Panc1 (cell line): ENCODE data around the gene ADAMTS2. TPM values are rescaled to one million over a fixed set of nuclear protein-coding genes. Genes with fewer than 3 reads are reported as not detected.

Experiments
- ATAC-seq: fragments of 200-7000 bp; cut with Tn5 transposase; 2 replicates; pipeline ENCODE4 v1.9.1; 2020; ENCODE audit warnings: mild to moderate bottlenecking, moderate library complexity
- BruUV-seq: library from RNA; stranded (reverse); fragments of 400-500 nt; replicated peaks from 2 replicates; lab custom pipeline; 2021; lab: Mats Ljungman, UMichigan
- CTCF ChIA-PET: fragments of 300-600 bp; sonication (Branson Sonifier 250); formaldehyde crosslinking; loops from one replicate; lab custom pipeline; 2022; ENCODE audit warnings: antibody characterized with exemption; lab: Charles Lee
- POLR2A ChIA-PET: fragments of 300-600 bp; sonication (Branson Sonifier 250); formaldehyde crosslinking; loops from one replicate; lab custom pipeline; 2022; ENCODE audit warnings: antibody characterized with exemption; lab: Charles Lee
- DNase-seq: peaks from one replicate; pipeline ENCODE4 v3.0.0-alpha.2; 2010; ENCODE audit warnings: low read depth, low spot score
- H3K27ac ChIP-seq: 2 replicates; pipeline ENCODE4 v1.5.1; 2011; ENCODE audit warnings: mild to moderate bottlenecking, low read length, inconsistent platforms
- H3K27me3 ChIP-seq: fragments of 200-500 bp; sonication (Bioruptor generic); 2 replicates; pipeline ENCODE4 v1.6.0; 2014; ENCODE audit warnings: low read length, inconsistent platforms; ENCODE audit not compliant: control insufficient read depth, insufficient read depth
- H3K36me3 ChIP-seq: fragments of 200-500 bp; sonication (Bioruptor generic); 2 replicates; pipeline ENCODE4 v1.5.1; 2014; ENCODE audit warnings: inconsistent platforms, mild to moderate bottlenecking, low read length, moderate library complexity; ENCODE audit not compliant: control insufficient read depth, insufficient read depth
- H3K4me1 ChIP-seq: 2 replicates; pipeline ENCODE4 v1.5.1; 2011; ENCODE audit warnings: inconsistent platforms, mild to moderate bottlenecking, low read length, moderate library complexity; ENCODE audit not compliant: control insufficient read depth, insufficient read depth
- H3K4me3 ChIP-seq, 2 experiments: 2 replicates each; pipeline ENCODE4 v1.5.1; 2011 to 2012; ENCODE audit warnings: low read depth in 2 of 2, low read length in 2 of 2, mild to moderate bottlenecking in 2 of 2, inconsistent platforms in 1 of 2, moderate library complexity in 1 of 2
- H3K9me3 ChIP-seq: fragments of 200-500 bp; sonication (Bioruptor generic); 2 replicates; pipeline ENCODE4 v1.5.1; 2014; ENCODE audit warnings: low read depth, mild to moderate bottlenecking, inconsistent platforms, low read length, moderate library complexity; ENCODE audit not compliant: control insufficient read depth, insufficient read depth
- POLR2AphosphoS5 ChIP-seq: IDR thresholded peaks from 2 replicates; pipeline ENCODE4 v1.6.1; 2012; ENCODE audit warnings: mild to moderate bottlenecking, low read depth, low read length, moderate library complexity
- SIN3A ChIP-seq: IDR thresholded peaks from 2 replicates; pipeline ENCODE4 v1.6.1; 2012; ENCODE audit warnings: low read depth, mild to moderate bottlenecking, low read length, moderate library complexity, borderline replicate concordance; ENCODE audit not compliant: insufficient read depth
- TCF7L2 ChIP-seq: IDR thresholded peaks from 2 replicates; pipeline ENCODE4 v1.6.1; 2011; ENCODE audit warnings: mild to moderate bottlenecking, low read depth, low read length, inconsistent platforms
- in situ Hi-C: cut with HindIII; loops from 2 replicates; pipeline ENCODE4 v1.10.0; 2016; ENCODE audit warnings: low sequenced_read_pairs, low pct_unique_long_range_greater_than_20kb
- intact Hi-C: fragments of 100-400 bp; cut with micrococcal nuclease; formaldehyde crosslinking; loops from one replicate; pipeline ENCODE4 v1.10.0; 2022; ENCODE audit not compliant: unreplicated experiment
- total RNA-seq: library from RNA; stranded (reverse); gene quantifications from one replicate; pipeline ENCODE4 v1.2.1, GENCODE V29; 2021; ENCODE audit not compliant: unreplicated experiment
- TF ChIP-seq, protein P1 (sequence below): fragments of 450-650 bp; IDR thresholded peaks from 2 replicates; pipeline ENCODE4 v1.5.1; 2017; ENCODE audit warnings: mild to moderate bottlenecking
- TF ChIP-seq, protein P2 (sequence below), 2 experiments: IDR thresholded peaks; 2 replicates each; pipeline ENCODE4 v1.6.1; 2011 to 2012; ENCODE audit warnings: low read depth in 2 of 2, control low read depth in 1 of 2, low read length in 1 of 2, mild to moderate bottlenecking in 1 of 2, moderate library complexity in 1 of 2; ENCODE audit not compliant: insufficient read depth in 1 of 2

Gene ADAMTS2
- total RNA-seq, 1 experiment from 2014 or later = 0.13 TPM

DNA sequence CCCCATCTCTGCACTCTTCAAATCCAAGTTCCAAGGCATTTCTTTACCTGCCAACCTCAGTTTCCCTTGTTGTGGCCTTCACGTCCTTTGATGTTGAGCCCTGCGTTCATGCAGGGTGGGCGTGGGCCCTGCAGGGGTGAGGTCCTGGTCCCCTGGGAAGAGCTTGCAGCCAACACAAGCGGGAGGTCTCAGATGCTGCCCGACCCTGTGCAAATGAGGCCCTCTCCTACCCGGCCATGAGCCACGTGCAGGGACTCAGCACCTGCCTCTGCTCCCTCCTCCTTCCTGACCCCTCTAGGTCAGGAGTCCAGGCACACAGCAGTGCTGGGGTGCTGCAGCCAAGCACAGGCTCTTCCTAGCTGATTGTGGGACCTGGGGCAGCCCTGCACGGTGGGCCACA, 124.5 kb downstream of the ADAMTS2 start:
- CTCF ChIA-PET = no interaction called here
- intact Hi-C loops = no loop called here
- ATAC-seq (no peak), DNase-seq (no peak)
- Histone ChIP-seq H3K4me3 (no peak overlapping the region), H3K27me3 (no peaks in the 10 kb centered on the region), H3K27ac (no peak overlapping the region), H3K9me3 (no peaks in the 10 kb centered on the region), H3K36me3 (no peaks in the 10 kb centered on the region), H3K4me1 (no peaks in the 10 kb centered on the region)
- in situ Hi-C loops = no loop called here
- no TSS peak for BruUV-seq
- TF ChIP-seq TCF7L2 = no peak
- TF ChIP-seq SIN3A = no peak
- no peak for TF ChIP-seq POLR2AphosphoS5
- TF ChIP-seq, protein P1, sequence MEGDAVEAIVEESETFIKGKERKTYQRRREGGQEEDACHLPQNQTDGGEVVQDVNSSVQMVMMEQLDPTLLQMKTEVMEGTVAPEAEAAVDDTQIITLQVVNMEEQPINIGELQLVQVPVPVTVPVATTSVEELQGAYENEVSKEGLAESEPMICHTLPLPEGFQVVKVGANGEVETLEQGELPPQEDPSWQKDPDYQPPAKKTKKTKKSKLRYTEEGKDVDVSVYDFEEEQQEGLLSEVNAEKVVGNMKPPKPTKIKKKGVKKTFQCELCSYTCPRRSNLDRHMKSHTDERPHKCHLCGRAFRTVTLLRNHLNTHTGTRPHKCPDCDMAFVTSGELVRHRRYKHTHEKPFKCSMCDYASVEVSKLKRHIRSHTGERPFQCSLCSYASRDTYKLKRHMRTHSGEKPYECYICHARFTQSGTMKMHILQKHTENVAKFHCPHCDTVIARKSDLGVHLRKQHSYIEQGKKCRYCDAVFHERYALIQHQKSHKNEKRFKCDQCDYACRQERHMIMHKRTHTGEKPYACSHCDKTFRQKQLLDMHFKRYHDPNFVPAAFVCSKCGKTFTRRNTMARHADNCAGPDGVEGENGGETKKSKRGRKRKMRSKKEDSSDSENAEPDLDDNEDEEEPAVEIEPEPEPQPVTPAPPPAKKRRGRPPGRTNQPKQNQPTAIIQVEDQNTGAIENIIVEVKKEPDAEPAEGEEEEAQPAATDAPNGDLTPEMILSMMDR = no peak
- POLR2A ChIA-PET = no interaction called here

DNA sequence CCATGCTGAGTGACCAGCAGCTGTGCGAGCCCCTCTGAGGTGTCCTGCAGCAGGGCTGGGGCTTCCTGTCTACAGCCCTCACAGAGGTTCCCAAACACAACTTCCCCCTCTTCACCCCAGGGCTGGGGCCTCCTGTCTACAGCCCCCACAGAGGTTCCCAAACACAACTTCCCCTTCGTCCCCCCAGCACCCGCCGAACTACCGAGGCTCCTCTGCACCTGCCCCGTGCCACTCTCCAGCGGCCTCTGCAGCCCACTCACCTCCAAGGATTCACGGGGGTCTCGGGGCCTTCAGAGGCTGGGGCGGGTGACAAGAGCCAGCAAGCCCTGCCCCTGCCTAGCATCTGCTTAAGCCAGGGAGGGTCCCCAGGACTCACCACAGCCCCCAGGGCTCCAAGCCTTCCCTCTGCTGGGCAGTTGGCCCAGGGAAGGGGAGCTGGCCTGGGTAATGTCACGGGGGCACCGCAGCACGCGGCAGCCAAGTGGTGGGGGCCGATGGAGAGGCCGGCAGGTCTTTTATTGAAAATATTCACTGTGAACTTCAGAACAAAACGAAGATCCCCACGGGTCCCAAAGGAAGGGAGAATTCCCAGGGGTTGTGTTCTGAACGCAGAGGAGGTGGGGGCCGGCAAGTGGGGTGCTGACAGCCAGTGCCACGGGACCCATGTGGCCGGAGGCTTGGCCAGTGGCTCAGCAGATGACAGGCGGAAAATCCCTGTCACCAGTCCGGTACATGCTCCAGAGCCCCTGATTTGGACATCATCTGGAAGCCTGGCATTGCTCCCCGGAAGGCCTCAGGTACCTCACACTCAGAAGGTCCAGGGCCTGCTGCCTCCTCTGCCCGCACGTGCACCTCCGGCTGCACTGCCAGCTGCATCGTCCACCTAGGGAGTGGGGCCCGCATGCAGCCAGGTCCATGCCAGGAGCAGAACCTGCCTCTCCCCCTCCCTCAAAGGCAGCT, 125.3 kb downstream of the ADAMTS2 start:
- H3K27me3 ChIP-seq = no peaks in the 10 kb centered on the region
- in situ Hi-C loops = no loop called here
- intact Hi-C loops = no loop called here
- ChIA-PET POLR2A (no interaction called here), CTCF (no interaction called here)
- TF ChIP-seq TCF7L2 (no peak), POLR2AphosphoS5 (no peak), SIN3A (no peak)
- TF ChIP-seq, protein P1 = no peak
- TF ChIP-seq, protein P2, sequence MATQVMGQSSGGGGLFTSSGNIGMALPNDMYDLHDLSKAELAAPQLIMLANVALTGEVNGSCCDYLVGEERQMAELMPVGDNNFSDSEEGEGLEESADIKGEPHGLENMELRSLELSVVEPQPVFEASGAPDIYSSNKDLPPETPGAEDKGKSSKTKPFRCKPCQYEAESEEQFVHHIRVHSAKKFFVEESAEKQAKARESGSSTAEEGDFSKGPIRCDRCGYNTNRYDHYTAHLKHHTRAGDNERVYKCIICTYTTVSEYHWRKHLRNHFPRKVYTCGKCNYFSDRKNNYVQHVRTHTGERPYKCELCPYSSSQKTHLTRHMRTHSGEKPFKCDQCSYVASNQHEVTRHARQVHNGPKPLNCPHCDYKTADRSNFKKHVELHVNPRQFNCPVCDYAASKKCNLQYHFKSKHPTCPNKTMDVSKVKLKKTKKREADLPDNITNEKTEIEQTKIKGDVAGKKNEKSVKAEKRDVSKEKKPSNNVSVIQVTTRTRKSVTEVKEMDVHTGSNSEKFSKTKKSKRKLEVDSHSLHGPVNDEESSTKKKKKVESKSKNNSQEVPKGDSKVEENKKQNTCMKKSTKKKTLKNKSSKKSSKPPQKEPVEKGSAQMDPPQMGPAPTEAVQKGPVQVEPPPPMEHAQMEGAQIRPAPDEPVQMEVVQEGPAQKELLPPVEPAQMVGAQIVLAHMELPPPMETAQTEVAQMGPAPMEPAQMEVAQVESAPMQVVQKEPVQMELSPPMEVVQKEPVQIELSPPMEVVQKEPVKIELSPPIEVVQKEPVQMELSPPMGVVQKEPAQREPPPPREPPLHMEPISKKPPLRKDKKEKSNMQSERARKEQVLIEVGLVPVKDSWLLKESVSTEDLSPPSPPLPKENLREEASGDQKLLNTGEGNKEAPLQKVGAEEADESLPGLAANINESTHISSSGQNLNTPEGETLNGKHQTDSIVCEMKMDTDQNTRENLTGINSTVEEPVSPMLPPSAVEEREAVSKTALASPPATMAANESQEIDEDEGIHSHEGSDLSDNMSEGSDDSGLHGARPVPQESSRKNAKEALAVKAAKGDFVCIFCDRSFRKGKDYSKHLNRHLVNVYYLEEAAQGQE (IDR thresholded peaks at IDR 0.05; ENCODE audit: insufficient read depth in 1 of 2, low read depth in 2 of 2, low read length in 1 of 2) = no peak
- no peak for DNase-seq
- H3K36me3 ChIP-seq = no peaks in the 10 kb centered on the region
- no peaks in the 10 kb centered on the region for H3K4me1 ChIP-seq
- no peaks in the 10 kb centered on the region for H3K9me3 ChIP-seq
- no peak for ATAC-seq
- no peak overlapping the region for H3K4me3 ChIP-seq
- no TSS peak for BruUV-seq
- H3K27ac ChIP-seq = no peak overlapping the region
